Endothelial cell of umbilical vein (primary cell): ENCODE results near the gene PRKRIP1. TPM values are rescaled to one million over a fixed set of nuclear protein-coding genes. Genes with fewer than 3 reads are reported as not detected.

ENCODE experiments used
- BruUV-seq: library from RNA; stranded (reverse); fragments of 400-500 nt; replicated peaks from 2 replicates; lab custom pipeline; 2021; lab: Mats Ljungman, UMichigan
- CTCF ChIA-PET: fragments of 300-600, 350-600 bp; sonication (Branson Sonifier 250); formaldehyde crosslinking; loops from one replicate; lab custom pipeline; 2021; ENCODE audit warnings: antibody characterized with exemption, inconsistent platforms; lab: Charles Lee
- POLR2A ChIA-PET: fragments of 300-600, 350-600 bp; sonication (Branson Sonifier 250); formaldehyde crosslinking; loops from one replicate; lab custom pipeline; 2021; ENCODE audit warnings: antibody characterized with exemption, inconsistent platforms; lab: Charles Lee
- DNase-seq: peaks from one replicate; pipeline ENCODE4 v3.0.0-alpha.2; 2011; ENCODE audit warnings: low read depth, low spot score
- FAIRE-seq: peaks from 2 replicates; lab custom pipeline; 2011; peaks lifted over from hg19 to GRCh38; lab: Jason Lieb, UNC
- H2AFZ ChIP-seq: 2 replicates; pipeline ENCODE4 v1.6.0; 2012; ENCODE audit warnings: low read depth, low read length, control low read depth, inconsistent platforms
- H3K27ac ChIP-seq: 2 replicates; pipeline ENCODE4 v1.5.1; 2011; ENCODE audit warnings: low read depth, mild to moderate bottlenecking, control low read depth, low read length, moderate library complexity; ENCODE audit not compliant: insufficient read depth
- H3K27me3 ChIP-seq, 2 experiments: 2 replicates each; pipeline versions ENCODE4 v1.6.0 to v1.6.1; 2011; ENCODE audit warnings: low read length in 2 of 2, mixed read lengths in 1 of 2; ENCODE audit not compliant: control insufficient read depth in 2 of 2, insufficient read depth in 2 of 2
- H3K36me3 ChIP-seq, 2 experiments: 2 replicates in 1 of 2; 3 replicates in 1 of 2; pipeline ENCODE4 v1.5.1; 2011; ENCODE audit warnings: low read length in 2 of 2, mild to moderate bottlenecking in 1 of 2, moderate library complexity in 1 of 2; ENCODE audit not compliant: control insufficient read depth in 2 of 2, insufficient read depth in 2 of 2; ENCODE audit errors: extremely low read depth in 1 of 2
- H3K4me1 ChIP-seq: 3 replicates; pipeline ENCODE4 v1.5.1; 2011; ENCODE audit warnings: mild to moderate bottlenecking, low read length; ENCODE audit not compliant: control insufficient read depth, insufficient read depth; ENCODE audit errors: extremely low read depth
- H3K4me2 ChIP-seq: 2 replicates; pipeline ENCODE4 v1.6.1; 2011; ENCODE audit warnings: low read length, control low read depth, mixed read lengths; ENCODE audit not compliant: insufficient read depth
- H3K4me3 ChIP-seq, 3 experiments: fragments of 200-600 bp in 1 of 3; sonication (generic), shearing (Covaris generic) in 1 of 3; replicated peaks in 1 of 3; 2 replicates each; pipeline ENCODE4 v1.5.1; 2011 to 2016; ENCODE audit warnings: control low read depth in 3 of 3, low read length in 3 of 3, mild to moderate bottlenecking in 2 of 3, inconsistent platforms in 1 of 3, low read depth in 1 of 3, moderate library complexity in 1 of 3; ENCODE audit not compliant: insufficient read depth in 1 of 3
- H3K79me2 ChIP-seq: 2 replicates; pipeline ENCODE4 v1.6.0; 2012; ENCODE audit warnings: low read length, inconsistent platforms; ENCODE audit not compliant: control insufficient read depth, insufficient read depth
- H3K9ac ChIP-seq: replicated peaks from 2 replicates; pipeline ENCODE3; 2011; ENCODE audit warnings: low read length, control low read depth; ENCODE audit not compliant: insufficient read depth; ENCODE audit errors: extremely low read depth
- H3K9me1 ChIP-seq: replicated peaks from 3 replicates; pipeline ENCODE4 v1.6.0; 2011; ENCODE audit warnings: mild to moderate bottlenecking, low read length; ENCODE audit not compliant: control insufficient read depth, insufficient read depth; ENCODE audit errors: extremely low read depth
- H3K9me3 ChIP-seq: replicated peaks from 2 replicates; pipeline ENCODE4 v1.5.1; 2012; ENCODE audit warnings: low read length, inconsistent platforms; ENCODE audit not compliant: control insufficient read depth, insufficient read depth
- H4K20me1 ChIP-seq: replicated peaks from 2 replicates; pipeline ENCODE3; 2011; ENCODE audit warnings: mild to moderate bottlenecking, low read length; ENCODE audit not compliant: control insufficient read depth, insufficient read depth; ENCODE audit errors: extremely low read depth
- CTCF ChIP-seq, 2 donors: IDR thresholded peaks; 1 replicate in 1 of 2; 2 replicates in 1 of 2; pipeline ENCODE4 v1.5.1; 2011; ENCODE audit warnings: low read length in 2 of 2, mild to moderate bottlenecking in 2 of 2, moderate library complexity in 2 of 2, control low read depth in 1 of 2, inconsistent platforms in 1 of 2, low read depth in 1 of 2; ENCODE audit not compliant: insufficient read depth in 1 of 2; ENCODE audit errors: extremely low read depth in 1 of 2
- JUN ChIP-seq: IDR thresholded peaks from 2 replicates; pipeline ENCODE4 v1.6.1; 2011; ENCODE audit warnings: borderline replicate concordance, low read depth; ENCODE audit not compliant: insufficient read length, insufficient read depth
- MYC ChIP-seq: IDR thresholded peaks from one replicate; pipeline ENCODE4 v1.6.1; 2011; ENCODE audit warnings: mild to moderate bottlenecking, low read depth, low read length
- POLR2AphosphoS5 ChIP-seq: IDR thresholded peaks from 2 replicates; pipeline ENCODE4 v1.6.1; 2012; ENCODE audit warnings: low read depth, mild to moderate bottlenecking, control low read depth, low read length, moderate library complexity; ENCODE audit not compliant: insufficient read depth
- dilution Hi-C: fragments of 300-500 bp; cut with MboI; formaldehyde crosslinking; loops from one replicate; pipeline ENCODE4 v1.15.0; 2019; ENCODE audit warnings: low sequenced_read_pairs; ENCODE audit not compliant: extremely low pct_ligation_motif_present
- intact Hi-C: fragments of 100-400 bp; cut with micrococcal nuclease; formaldehyde crosslinking; loops from one replicate; pipeline ENCODE4 v1.10.0; 2022
- polyA plus RNA-seq, 4 experiments: library from polyadenylated mRNA; depleted of rRNA in 3 of 4; stranded (reverse) in 3 of 4; unstranded in 1 of 4; fragments of >200 nt; gene quantifications; 2 replicates each; pipeline versions ENCODE4 v1.2.1 to v1.2.3, GENCODE V29; 2011 to 2012; ENCODE audit warnings: missing spikeins in 1 of 4
- total RNA-seq: library from RNA; stranded (reverse); gene quantifications from 2 replicates; pipeline ENCODE4 v1.2.3, GENCODE V29; 2021

PRKRIP1 gene
- total and polyA plus RNA-seq, 2 donors (not counting 3 experiments of a cell fraction or from before 2014, with no cell fraction given) = 16.1 to 26.1 TPM

GRCh38 chr7:102449136-102449535 lies 53.0 kb downstream of the PRKRIP1 start:
- H3K4me2 ChIP-seq = no peak overlapping the region
- no peaks in the 10 kb centered on the region for H3K9me1 ChIP-seq
- intact Hi-C loops (no loop called here), dilution Hi-C loops (no loop called here)
- DNase-seq (no peak), FAIRE-seq (no peak)
- H3K4me1 ChIP-seq = no peaks in the 10 kb centered on the region
- POLR2A ChIA-PET = no interaction called here
- no peaks in the 10 kb centered on the region for H3K27me3 ChIP-seq
- no peaks in the 10 kb centered on the region for H3K9me3 ChIP-seq
- H2AFZ ChIP-seq = no peak overlapping the region
- TF ChIP-seq MYC (no peak), POLR2AphosphoS5 (no peak), JUN (no peak)
- H3K36me3 ChIP-seq = peaks cover 0 to 27% of the 10 kb centered on the region in 2 experiments
- H3K9ac ChIP-seq = no peak overlapping the region
- no peaks in the 10 kb centered on the region for H4K20me1 ChIP-seq
- no peak overlapping the region for H3K27ac ChIP-seq
- BruUV-seq = no TSS peak
- no peaks in the 10 kb centered on the region for H3K79me2 ChIP-seq
- no peak overlapping the region for H3K4me3 ChIP-seq
- CTCF ChIA-PET = interaction anchor here (1.3 to 1.8 kb wide), 2 partner anchors 36 to 45 kb away, joined by 4 to 12 read pairs; no protein-coding TSS in a partner anchor

GRCh38 chr7:102450242-102450641 lies 54.1 kb downstream of the PRKRIP1 start:
- no peak overlapping the region for H2AFZ ChIP-seq
- CTCF ChIA-PET = interaction anchor here (1.0 to 1.8 kb wide), 4 partner anchors 35 to 171 kb away, joined by 5 to 12 read pairs (median 6); no protein-coding TSS in a partner anchor
- H3K27ac ChIP-seq = no peak overlapping the region
- H3K4me3 ChIP-seq = no peak overlapping the region
- FAIRE-seq (no peak), DNase-seq (no peak)
- H3K9me1 ChIP-seq = no peaks in the 10 kb centered on the region
- dilution Hi-C loops = no loop called here
- intact Hi-C loops = loop anchor here (2.0 kb wide), 1 partner anchor 45 kb away; no protein-coding TSS in a partner anchor
- H3K9ac ChIP-seq = no peak overlapping the region
- peaks cover 0 to 24% of the 10 kb centered on the region in 2 experiments for H3K36me3 ChIP-seq
- H4K20me1 ChIP-seq = no peaks in the 10 kb centered on the region
- BruUV-seq = no TSS peak
- TF ChIP-seq CTCF (IDR thresholded peaks at IDR 0.05; ENCODE audit: extremely low read depth in 1 of 2, insufficient read depth in 1 of 2, low read depth in 1 of 2, low read length in 2 of 2) (peak in 1 of 2 donors; percentile 22), POLR2AphosphoS5 (no peak)
- H3K79me2 ChIP-seq = no peaks in the 10 kb centered on the region
- no peak overlapping the region for H3K4me2 ChIP-seq
- POLR2A ChIA-PET = interaction anchor here (1.0 kb wide), 1 partner anchor 10 kb away, joined by 3 read pairs; no protein-coding TSS in a partner anchor
- no peaks in the 10 kb centered on the region for H3K27me3 ChIP-seq
- no peaks in the 10 kb centered on the region for H3K9me3 ChIP-seq
- no peaks in the 10 kb centered on the region for H3K4me1 ChIP-seq
